Omental fat pad (tissue), 4 donors: Measurements from ENCODE around the gene LHX3. TPM values are rescaled to one million over a fixed set of nuclear protein-coding genes. Genes with fewer than 3 reads are reported as not detected.

Experiments used
- ATAC-seq: fragments of 150-250 bp; one replicate; pipeline ENCODE4 v1.9.1; 2016; ENCODE audit warnings: mild to moderate bottlenecking, moderate library complexity; ENCODE audit not compliant: low FRiP score
- DNase-seq: peaks from one replicate; pipeline ENCODE4 v3.0.0-alpha.2; 2019; ENCODE audit warnings: low spot score
- total RNA-seq, 4 donors: library from RNA; depleted of rRNA; stranded (reverse); fragments of >200 nt; gene quantifications; one replicate each; pipeline ENCODE4 v1.1.0, GENCODE V29; 2016
- TF ChIP-seq, protein P1 (sequence below), 3 donors: fragments of 450-650 bp; IDR thresholded peaks; one replicate each; pipeline ENCODE4 v1.5.1; 2016 to 2017; ENCODE audit warnings: antibody characterized with exemption in 3 of 3, mild to moderate bottlenecking in 3 of 3, moderate library complexity in 2 of 3

The LHX3 gene
- total RNA-seq, 4 donors from 2014 or later, result not detected

DNA sequence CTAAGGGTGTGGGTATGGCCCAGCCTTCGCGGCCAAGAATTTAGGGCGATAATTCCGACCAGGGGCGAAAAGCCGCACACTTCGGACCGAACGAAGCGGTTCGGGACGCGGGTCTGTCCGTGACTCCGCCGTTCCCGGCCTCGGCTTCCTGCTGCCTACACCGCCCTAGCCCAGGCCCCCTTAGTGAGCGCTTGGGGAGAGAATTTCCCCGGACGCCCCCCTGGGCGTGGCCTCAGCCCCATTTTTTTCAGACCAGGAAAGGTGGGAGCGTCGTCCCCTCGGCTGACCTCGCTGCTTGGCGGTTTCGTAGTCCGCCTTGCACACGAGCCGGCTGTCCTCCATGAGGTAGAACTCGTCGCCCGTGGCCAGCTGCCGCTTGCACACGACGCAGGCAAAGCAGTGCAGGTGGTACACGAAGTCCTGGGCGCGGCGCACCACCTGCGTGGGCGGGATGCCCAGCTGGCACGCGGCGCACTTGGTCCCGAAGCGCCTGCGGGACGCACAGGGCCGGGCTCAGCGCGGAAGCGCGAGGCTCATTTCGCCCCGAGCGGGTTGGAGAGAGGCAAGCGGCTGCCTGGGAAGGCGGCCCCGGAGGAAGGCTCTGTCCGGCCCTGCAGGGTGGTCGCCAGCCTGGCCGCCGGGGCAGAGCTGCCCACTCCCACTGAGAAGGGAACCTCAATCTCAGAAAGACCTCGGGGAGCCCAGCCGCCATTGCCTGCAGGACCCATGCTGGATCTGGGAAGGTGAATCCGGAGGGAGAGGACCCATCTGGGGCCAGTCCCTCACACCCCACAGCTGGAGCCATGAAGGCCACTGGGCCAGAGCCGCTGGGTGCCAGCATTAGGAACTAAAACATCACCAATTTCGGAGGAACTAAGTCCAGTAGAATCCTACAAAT lies 5.3 kb downstream of the LHX3 start:
- TF ChIP-seq, protein P1, sequence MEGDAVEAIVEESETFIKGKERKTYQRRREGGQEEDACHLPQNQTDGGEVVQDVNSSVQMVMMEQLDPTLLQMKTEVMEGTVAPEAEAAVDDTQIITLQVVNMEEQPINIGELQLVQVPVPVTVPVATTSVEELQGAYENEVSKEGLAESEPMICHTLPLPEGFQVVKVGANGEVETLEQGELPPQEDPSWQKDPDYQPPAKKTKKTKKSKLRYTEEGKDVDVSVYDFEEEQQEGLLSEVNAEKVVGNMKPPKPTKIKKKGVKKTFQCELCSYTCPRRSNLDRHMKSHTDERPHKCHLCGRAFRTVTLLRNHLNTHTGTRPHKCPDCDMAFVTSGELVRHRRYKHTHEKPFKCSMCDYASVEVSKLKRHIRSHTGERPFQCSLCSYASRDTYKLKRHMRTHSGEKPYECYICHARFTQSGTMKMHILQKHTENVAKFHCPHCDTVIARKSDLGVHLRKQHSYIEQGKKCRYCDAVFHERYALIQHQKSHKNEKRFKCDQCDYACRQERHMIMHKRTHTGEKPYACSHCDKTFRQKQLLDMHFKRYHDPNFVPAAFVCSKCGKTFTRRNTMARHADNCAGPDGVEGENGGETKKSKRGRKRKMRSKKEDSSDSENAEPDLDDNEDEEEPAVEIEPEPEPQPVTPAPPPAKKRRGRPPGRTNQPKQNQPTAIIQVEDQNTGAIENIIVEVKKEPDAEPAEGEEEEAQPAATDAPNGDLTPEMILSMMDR (IDR thresholded peaks at IDR 0.05), result no peak
- ATAC-seq (no peak), DNase-seq (no peak)

DNA sequence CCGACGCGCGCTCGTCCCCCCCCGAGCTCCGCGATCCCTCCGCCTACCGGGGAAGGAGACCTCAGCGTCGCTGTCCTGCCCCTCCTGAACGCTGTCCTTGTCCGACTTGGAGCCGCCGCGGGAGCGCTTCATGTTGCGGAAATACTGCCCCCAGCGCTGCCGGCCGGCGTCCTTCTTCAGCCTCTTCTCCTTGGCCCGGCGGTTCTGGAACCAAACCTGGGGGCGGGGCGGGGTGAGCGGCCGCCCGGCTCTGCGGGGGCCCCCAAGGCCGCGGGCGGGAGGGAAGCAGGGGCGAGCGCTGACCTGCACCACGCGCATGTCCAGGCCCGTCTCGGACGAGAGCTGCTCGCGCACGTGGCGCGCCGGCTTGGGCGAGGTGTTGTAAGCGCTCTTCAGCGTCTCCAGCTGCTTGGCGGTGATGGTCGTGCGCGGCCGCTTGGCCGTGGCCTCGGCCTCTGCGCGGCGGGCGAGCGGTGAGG lies 6.3 kb downstream of the LHX3 start:
- DNase-seq, result no peak
- TF ChIP-seq, protein P1 (IDR thresholded peaks at IDR 0.05), result no peak
- no peak for ATAC-seq

DNA sequence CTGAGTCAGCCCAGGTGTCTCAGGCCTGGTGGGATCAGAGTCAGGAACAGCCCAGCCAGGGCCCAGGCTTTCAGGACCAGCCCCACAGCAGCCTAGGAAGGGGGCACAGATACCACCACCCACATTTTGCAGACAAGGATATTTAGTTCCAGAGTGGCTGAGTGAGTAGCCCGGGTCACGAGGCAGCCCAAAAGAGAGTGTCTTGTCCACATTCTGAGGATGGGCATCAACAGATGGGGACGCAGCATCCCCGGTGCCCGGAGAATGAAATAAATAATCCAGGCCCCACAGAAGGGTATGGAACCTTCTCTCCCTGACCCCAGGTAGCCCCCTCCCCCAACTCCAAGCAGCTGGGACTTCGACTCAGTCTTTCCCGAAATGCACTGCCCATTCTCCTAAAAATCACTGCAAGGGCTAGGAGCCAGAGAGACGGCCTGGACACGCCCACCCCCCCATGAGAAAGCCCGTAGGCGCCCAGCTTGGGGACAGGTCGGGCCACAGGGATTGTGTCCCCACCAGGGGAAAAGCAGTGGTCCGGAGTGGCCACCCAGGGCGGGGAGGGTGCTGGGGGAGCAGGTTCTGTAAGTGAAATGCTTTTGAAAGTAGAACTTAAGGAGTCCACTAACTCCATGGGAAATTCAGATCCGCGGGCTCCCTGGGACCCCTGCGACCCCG lies 6.9 kb downstream of the LHX3 start:
- TF ChIP-seq, protein P1 (IDR thresholded peaks at IDR 0.05), result no peak
- DNase-seq, result no peak
- no peak for ATAC-seq

DNA sequence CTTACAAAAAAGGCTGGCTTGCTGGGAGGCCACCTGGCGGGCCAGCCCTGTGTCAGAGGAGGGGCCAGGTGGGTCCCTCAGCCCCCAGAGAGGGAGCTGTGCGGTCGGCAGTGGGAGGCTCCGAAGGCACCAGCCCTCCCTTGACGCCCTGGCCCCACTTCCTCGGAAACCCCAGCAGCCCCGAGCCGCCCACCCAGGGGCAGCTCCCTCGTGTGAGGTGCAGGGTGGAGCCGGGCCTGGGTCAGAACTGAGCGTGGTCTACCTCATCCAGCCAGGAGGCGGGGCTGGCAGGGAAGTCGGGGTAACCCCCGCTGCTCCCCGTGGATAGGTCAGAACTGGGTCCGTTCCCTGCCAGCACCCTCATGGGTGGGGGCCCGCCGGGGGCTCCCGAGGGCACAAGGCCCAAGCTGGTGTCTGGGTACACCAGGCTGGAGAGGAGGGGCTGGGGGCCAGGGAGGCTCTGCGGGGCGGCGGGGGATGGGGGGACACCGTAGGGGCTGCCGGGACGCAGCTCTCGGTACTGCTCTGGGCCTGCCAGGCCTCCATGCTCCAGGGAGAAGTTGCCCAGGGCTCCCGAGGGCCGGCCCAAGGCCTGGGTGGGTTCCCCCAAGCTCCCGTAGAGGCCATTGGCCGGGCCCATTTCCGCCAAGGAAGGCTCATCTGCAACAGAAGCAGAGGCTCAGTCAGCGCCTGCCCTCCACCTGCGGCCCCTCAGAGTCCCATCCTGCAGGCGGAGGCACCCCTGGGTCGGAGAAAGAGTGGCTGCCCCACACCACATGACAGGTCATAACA lies 7.6 kb downstream of the LHX3 start:
- ATAC-seq (no peak), DNase-seq (no peak)
- TF ChIP-seq, protein P1 (IDR thresholded peaks at IDR 0.05), result no peak

DNA sequence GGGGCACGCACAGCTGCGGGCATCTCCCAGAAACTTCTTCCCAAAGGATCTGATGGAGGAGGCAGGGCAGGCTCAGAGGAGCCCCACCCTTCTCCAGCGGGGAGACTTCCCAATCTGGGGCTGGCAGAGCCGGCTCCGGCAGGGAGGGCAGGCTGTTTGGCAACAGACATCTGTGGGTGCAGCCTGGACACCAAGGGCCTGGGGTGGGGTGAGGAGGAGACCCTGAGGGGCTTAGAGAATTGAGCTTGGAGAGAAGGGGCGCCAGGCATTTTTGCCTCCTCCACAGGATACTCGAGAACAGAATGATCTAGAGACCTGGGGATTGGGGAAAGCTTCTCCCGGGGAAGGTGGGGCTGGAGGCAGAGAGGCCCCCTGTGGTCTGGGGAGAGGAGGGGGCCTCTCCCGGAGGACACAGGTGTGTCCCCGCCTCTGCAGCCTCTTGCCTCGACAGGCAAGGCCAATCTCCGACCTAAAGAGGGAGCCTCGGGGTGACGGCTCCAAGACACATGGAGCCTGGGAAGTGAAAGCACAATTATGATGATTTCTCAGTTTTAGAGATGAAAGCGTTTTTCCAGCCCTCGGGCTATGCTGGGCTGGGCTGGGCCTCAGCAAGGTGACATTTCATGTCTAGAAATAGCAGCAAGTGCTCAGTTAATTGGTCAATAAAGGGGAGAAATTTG lies 8.4 kb downstream of the LHX3 start:
- ATAC-seq (no peak), DNase-seq (no peak)
- TF ChIP-seq, protein P1 (IDR thresholded peaks at IDR 0.05), result no peak

DNA sequence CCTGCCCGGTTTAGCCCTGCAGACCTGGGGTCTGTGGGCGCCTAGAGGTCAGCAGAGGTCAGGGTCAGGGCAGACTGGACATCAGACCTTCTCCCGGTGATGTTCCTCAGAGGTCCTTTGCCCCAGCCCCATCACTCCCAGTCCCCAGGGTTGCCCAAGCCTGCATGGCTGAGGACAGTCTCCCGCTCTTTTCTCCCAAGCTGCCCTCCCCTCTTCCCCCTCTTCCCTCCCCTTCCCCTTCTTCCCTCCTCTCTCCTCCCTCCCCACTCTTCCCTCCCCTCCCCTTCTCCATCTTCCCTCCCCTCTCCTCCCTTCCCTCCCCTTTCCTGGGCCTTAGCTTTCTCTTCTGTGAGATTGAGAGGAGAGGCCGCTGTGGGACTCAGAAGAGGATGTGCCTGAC lies 10.4 kb downstream of the LHX3 start:
- DNase-seq, result no peak
- no peak for ATAC-seq
- TF ChIP-seq, protein P1 (IDR thresholded peaks at IDR 0.05), result no peak
